IMR-90 (cell line): ENCODE measurements around the gene CASK. TPM values are rescaled to one million over a fixed set of nuclear protein-coding genes. Genes with fewer than 3 reads are reported as not detected.

Experiments
- ATAC-seq: fragments of 200-7000 bp; cut with Tn5 transposase; 2 replicates; pipeline ENCODE4 v1.9.1; 2020; ENCODE audit warnings: low read depth, mild to moderate bottlenecking, moderate library complexity
- BruUV-seq: library from RNA; stranded (reverse); fragments of 400-500 nt; replicated peaks from 2 replicates; lab custom pipeline; 2021; lab: Mats Ljungman, UMichigan
- CTCF ChIA-PET: fragments of 300-600 bp; formaldehyde crosslinking; extraction: SDS; loops from one replicate; lab custom pipeline; 2021; ENCODE audit warnings: antibody characterized with exemption; lab: Yijun Ruan, JAX
- POLR2A ChIA-PET: fragments of 300-600 bp; sonication (Branson Sonifier 250); formaldehyde crosslinking; loops from one replicate; lab custom pipeline; 2022; ENCODE audit warnings: antibody characterized with exemption; ENCODE audit not compliant: unreplicated experiment; lab: Charles Lee
- DNase-seq: peaks from one replicate; pipeline ENCODE4 v3.0.0; 2013
- H2AFZ ChIP-seq: replicated peaks from 2 replicates; pipeline ENCODE3; 2013; ENCODE audit warnings: low read length, mild to moderate bottlenecking; ENCODE audit not compliant: poor library complexity
- H2AK5ac ChIP-seq: 2 replicates; pipeline ENCODE4 v1.6.1; 2013; ENCODE audit warnings: low read depth, low read length, inconsistent platforms
- H2AK9ac ChIP-seq: replicated peaks from 2 replicates; pipeline ENCODE3; 2013; ENCODE audit warnings: mild to moderate bottlenecking, low read depth, low read length, moderate library complexity; ENCODE audit not compliant: poor library complexity
- H2BK120ac ChIP-seq: 2 replicates; pipeline ENCODE4 v1.6.1; 2013; ENCODE audit warnings: low read depth, low read length, inconsistent platforms
- H2BK15ac ChIP-seq: 3 replicates; pipeline ENCODE4 v1.6.1; 2013; ENCODE audit warnings: low read depth, low read length, inconsistent platforms
- H2BK20ac ChIP-seq: 2 replicates; pipeline ENCODE4 v1.6.1; 2013; ENCODE audit warnings: low read depth, mild to moderate bottlenecking, inconsistent platforms, low read length, moderate library complexity
- H2BK5ac ChIP-seq: 2 replicates; pipeline ENCODE4 v1.6.1; 2013; ENCODE audit warnings: mild to moderate bottlenecking, low read depth, low read length, inconsistent platforms; ENCODE audit not compliant: poor library complexity, severe bottlenecking
- H3K14ac ChIP-seq: replicated peaks from 2 replicates; pipeline ENCODE4 v1.6.1; 2013; ENCODE audit warnings: low read depth, low read length, inconsistent platforms
- H3K18ac ChIP-seq: 2 replicates; pipeline ENCODE4 v1.6.1; 2013; ENCODE audit warnings: low read depth, low read length, control low read depth
- H3K23ac ChIP-seq: 2 replicates; pipeline ENCODE4 v1.6.1; 2013; ENCODE audit warnings: low read depth, low read length, inconsistent platforms
- H3K27ac ChIP-seq: 2 replicates; pipeline ENCODE4 v1.5.1; 2013; ENCODE audit warnings: mild to moderate bottlenecking, control low read depth, low read length; ENCODE audit not compliant: insufficient read depth
- H3K27me3 ChIP-seq: 2 replicates; pipeline ENCODE4 v1.6.1; 2013; ENCODE audit warnings: low read length; ENCODE audit not compliant: control insufficient read depth, insufficient read depth
- H3K36me3 ChIP-seq: 2 replicates; pipeline ENCODE4 v1.6.1; 2013; ENCODE audit warnings: low read length, mixed read lengths; ENCODE audit not compliant: control insufficient read depth, insufficient read depth
- H3K4ac ChIP-seq: 2 replicates; pipeline ENCODE4 v1.6.1; 2013; ENCODE audit warnings: low read depth, low read length, inconsistent platforms
- H3K4me1 ChIP-seq: 2 replicates; pipeline ENCODE4 v1.6.1; 2013; ENCODE audit warnings: low read length, mixed read lengths; ENCODE audit not compliant: control insufficient read depth, insufficient read depth
- H3K4me2 ChIP-seq: 2 replicates; pipeline ENCODE4 v1.6.1; 2013; ENCODE audit warnings: low read depth, mild to moderate bottlenecking, control low read depth, low read length, moderate library complexity
- H3K4me3 ChIP-seq: 2 replicates; pipeline ENCODE4 v1.5.1; 2013; ENCODE audit warnings: low read depth, mild to moderate bottlenecking, control low read depth, low read length, moderate library complexity; ENCODE audit not compliant: insufficient read depth
- H3K56ac ChIP-seq: 2 replicates; pipeline ENCODE4 v1.6.1; 2013; ENCODE audit warnings: low read length, inconsistent platforms; ENCODE audit not compliant: insufficient read depth; ENCODE audit errors: extremely low read depth
- H3K79me1 ChIP-seq, 2 experiments: 2 replicates each; pipeline ENCODE4 v1.6.1; 2013; ENCODE audit warnings: low read length in 2 of 2, inconsistent platforms in 1 of 2, low read depth in 1 of 2
- H3K9ac ChIP-seq: 2 replicates; pipeline ENCODE4 v1.6.1; 2013; ENCODE audit warnings: low read depth, low read length, control low read depth
- H3K9me1 ChIP-seq: 2 replicates; pipeline ENCODE4 v1.6.1; 2013; ENCODE audit warnings: low read length, inconsistent platforms; ENCODE audit not compliant: insufficient read depth
- H3K9me3 ChIP-seq: 2 replicates; pipeline ENCODE4 v1.6.1; 2013; ENCODE audit warnings: low read length; ENCODE audit not compliant: control insufficient read depth, insufficient read depth
- H4K20me1 ChIP-seq: 2 replicates; pipeline ENCODE4 v1.6.1; 2013; ENCODE audit warnings: low read length, inconsistent platforms; ENCODE audit not compliant: insufficient read depth
- H4K5ac ChIP-seq: 2 replicates; pipeline ENCODE4 v1.6.1; 2013; ENCODE audit warnings: mild to moderate bottlenecking, low read depth, low read length, control low read depth
- H4K8ac ChIP-seq, 2 experiments: 2 replicates each; pipeline ENCODE4 v1.6.1; 2013; ENCODE audit warnings: low read depth in 2 of 2, low read length in 2 of 2, control low read depth in 1 of 2, inconsistent platforms in 1 of 2
- H4K91ac ChIP-seq: 2 replicates; pipeline ENCODE4 v1.6.1; 2013; ENCODE audit warnings: low read depth, low read length, inconsistent platforms; ENCODE audit not compliant: insufficient read depth
- CEBPB ChIP-seq: IDR thresholded peaks from 2 replicates; pipeline ENCODE4 v1.6.1; 2012; ENCODE audit warnings: low read depth, low read length, improper control_type of control experiment
- FOS ChIP-seq: fragments of 150-350 bp; IDR thresholded peaks from 2 replicates; pipeline ENCODE4 v1.6.1; 2016; ENCODE audit warnings: low read depth, low read length
- MAFK ChIP-seq: IDR thresholded peaks from 2 replicates; pipeline ENCODE4 v1.6.1; 2012; ENCODE audit warnings: low read depth, low read length, improper control_type of control experiment
- WGBS, 2 experiments: methylation state at CpG; one replicate each; pipeline versions ENCODE4 v1.1.5 to v1.1.7; 2013; ENCODE audit warnings: missing lambda C conversion rate in 2 of 2; ENCODE audit not compliant: insufficient read length in 1 of 2; ENCODE audit errors: extremely low coverage in 2 of 2; 5-methylcytosine and 5-hydroxymethylcytosine counted together
- dilution Hi-C: fragments of 300-500 bp; cut with HindIII; formaldehyde crosslinking; loops from one replicate; pipeline ENCODE4 v1.14.3; 2018; ENCODE audit warnings: low sequenced_read_pairs; ENCODE audit not compliant: unreplicated experiment
- in situ Hi-C: fragments of 300-500 bp; cut with MboI; formaldehyde crosslinking; loops from 3 replicates; pipeline ENCODE4 v1.14.3; 2019; ENCODE audit warnings: low sequenced_read_pairs, inconsistent platforms, mixed read lengths
- intact Hi-C: fragments of 100-400 bp; cut with micrococcal nuclease; formaldehyde crosslinking; loops from 2 replicates; pipeline ENCODE4 v1.10.0; 2022
- polyA plus RNA-seq, 3 experiments: library from polyadenylated mRNA; depleted of rRNA; stranded (reverse); fragments of >200 nt; gene quantifications; 2 replicates each; pipeline ENCODE4 v1.2.3, GENCODE V29; 2012; ENCODE audit warnings: low replicate concordance in 1 of 3
- total RNA-seq: library from RNA; depleted of rRNA; stranded (reverse); fragments of >200 nt; gene quantifications from 2 replicates; pipeline ENCODE4 v1.2.3, GENCODE V29; 2012
- TF ChIP-seq, protein P1 (sequence below): conservative IDR thresholded peaks from 2 replicates; pipeline ENCODE4 v1.5.1; 2012; ENCODE audit warnings: mild to moderate bottlenecking, low read depth, low read length, improper control_type of control experiment

The CASK gene
- total and polyA plus RNA-seq, 2 of the 4 experiments (the other 2 are of a cell fraction), result 9.4 to 17.7 TPM

DNA sequence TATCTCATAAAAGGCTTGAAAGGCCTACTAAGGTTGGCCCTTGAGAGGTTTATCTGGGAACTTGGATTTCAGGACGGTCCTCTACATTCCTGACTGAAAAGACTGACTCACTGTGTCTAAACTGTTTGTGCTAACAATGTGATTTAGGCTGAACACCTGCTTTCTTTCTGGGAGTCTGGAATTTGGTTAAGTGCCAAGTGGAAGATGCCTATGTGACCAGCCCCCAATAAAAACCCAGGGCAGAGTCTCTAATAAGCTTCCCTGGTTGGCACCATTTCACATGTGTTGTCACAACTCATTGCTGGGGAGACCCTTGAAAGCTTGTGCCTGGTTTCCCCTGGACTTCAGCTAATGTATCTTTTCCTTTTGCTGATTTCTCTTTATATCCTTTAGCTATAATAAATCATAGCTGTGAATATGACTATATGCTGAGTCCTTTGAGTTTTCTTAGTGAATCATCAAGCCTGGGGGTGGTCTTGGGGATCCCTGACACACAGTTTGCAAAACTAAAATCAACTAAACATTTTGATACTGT, 144.3 kb downstream of the CASK start:
- CTCF ChIA-PET, result no interaction called here
- Histone ChIP-seq H4K5ac (no peak overlapping the region), H3K23ac (no peak overlapping the region), H3K9me3 (no peaks in the 10 kb centered on the region), H2BK15ac (no peak overlapping the region), H3K27me3 (no peaks in the 10 kb centered on the region), H2BK20ac (no peak overlapping the region), H3K27ac (0 out of 2 replicates have a peak overlapping the region, but pooled peaks have one; percentile 43), H3K4ac (no peak overlapping the region), H3K4me2 (peak overlapping the region; percentile 28), H4K20me1 (no peaks in the 10 kb centered on the region; the same call in 1 of the 2 replicates), H3K79me1 (no peaks in the 10 kb centered on the region), H2BK120ac (no peak overlapping the region), H3K4me1 (no peaks in the 10 kb centered on the region), H2AK5ac (no peak overlapping the region), H2AFZ (no peak overlapping the region), H2AK9ac (no peak overlapping the region), H3K18ac (no peak overlapping the region), H3K36me3 (no peaks in the 10 kb centered on the region), H2BK5ac (peak overlapping the region; percentile 56), H3K56ac (no peak overlapping the region), H3K14ac (no peak overlapping the region), H3K9ac (no peak overlapping the region), H3K9me1 (no peaks in the 10 kb centered on the region), H3K4me3 (no peak overlapping the region), H4K8ac (no peak overlapping the region), H4K91ac (no peak overlapping the region)
- 40% methylated on average over 1 of the region's 1 CpG; no CpG with 5 or more reads in 1 of the 2 experiments for WGBS, 2 experiments
- no TSS peak for BruUV-seq
- DNase-seq (peak; percentile 85), ATAC-seq (peak; percentile 84)
- in situ Hi-C loops (loop anchor here (25.0 kb wide), 1 partner anchor 958 kb away; no protein-coding TSS in a partner anchor), intact Hi-C loops (loop anchor here (5.0 kb wide), 1 partner anchor 217 kb away; no protein-coding TSS in a partner anchor), dilution Hi-C loops (no loop called here)
- POLR2A ChIA-PET, result interaction anchor here (1.1 kb wide), 1 partner anchor 218 kb away, joined by 3 read pairs; no protein-coding TSS in a partner anchor
- peak; percentile 24; the same call in 1 of the 2 replicates for TF ChIP-seq CEBPB
- TF ChIP-seq FOS, result peak; percentile 66
- no peak for TF ChIP-seq MAFK
- TF ChIP-seq, protein P1, sequence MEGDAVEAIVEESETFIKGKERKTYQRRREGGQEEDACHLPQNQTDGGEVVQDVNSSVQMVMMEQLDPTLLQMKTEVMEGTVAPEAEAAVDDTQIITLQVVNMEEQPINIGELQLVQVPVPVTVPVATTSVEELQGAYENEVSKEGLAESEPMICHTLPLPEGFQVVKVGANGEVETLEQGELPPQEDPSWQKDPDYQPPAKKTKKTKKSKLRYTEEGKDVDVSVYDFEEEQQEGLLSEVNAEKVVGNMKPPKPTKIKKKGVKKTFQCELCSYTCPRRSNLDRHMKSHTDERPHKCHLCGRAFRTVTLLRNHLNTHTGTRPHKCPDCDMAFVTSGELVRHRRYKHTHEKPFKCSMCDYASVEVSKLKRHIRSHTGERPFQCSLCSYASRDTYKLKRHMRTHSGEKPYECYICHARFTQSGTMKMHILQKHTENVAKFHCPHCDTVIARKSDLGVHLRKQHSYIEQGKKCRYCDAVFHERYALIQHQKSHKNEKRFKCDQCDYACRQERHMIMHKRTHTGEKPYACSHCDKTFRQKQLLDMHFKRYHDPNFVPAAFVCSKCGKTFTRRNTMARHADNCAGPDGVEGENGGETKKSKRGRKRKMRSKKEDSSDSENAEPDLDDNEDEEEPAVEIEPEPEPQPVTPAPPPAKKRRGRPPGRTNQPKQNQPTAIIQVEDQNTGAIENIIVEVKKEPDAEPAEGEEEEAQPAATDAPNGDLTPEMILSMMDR, result no peak
